Head of caudate nucleus (tissue), 42 donors: Measurements from ENCODE around the gene KLHDC3.
"Not testable (repeated sequence)": the region's sequence is repeated elsewhere in the genome, so short reads cannot be mapped to it uniquely, and the experiment has no call there.

Experiments
- DNase-seq, 42 donors: peaks; one replicate each; pipeline versions ENCODE4 v3.0.0 to v3.0.0-alpha.2; 2020 to 2021; ENCODE audit warnings: mixed read lengths in 7 of 42
- intact Hi-C: fragments of 100-400 bp; cut with DNase I; formaldehyde crosslinking; loops from one replicate; pipeline ENCODE4 v1.15.0; 2022

The KLHDC3 gene

DNA sequence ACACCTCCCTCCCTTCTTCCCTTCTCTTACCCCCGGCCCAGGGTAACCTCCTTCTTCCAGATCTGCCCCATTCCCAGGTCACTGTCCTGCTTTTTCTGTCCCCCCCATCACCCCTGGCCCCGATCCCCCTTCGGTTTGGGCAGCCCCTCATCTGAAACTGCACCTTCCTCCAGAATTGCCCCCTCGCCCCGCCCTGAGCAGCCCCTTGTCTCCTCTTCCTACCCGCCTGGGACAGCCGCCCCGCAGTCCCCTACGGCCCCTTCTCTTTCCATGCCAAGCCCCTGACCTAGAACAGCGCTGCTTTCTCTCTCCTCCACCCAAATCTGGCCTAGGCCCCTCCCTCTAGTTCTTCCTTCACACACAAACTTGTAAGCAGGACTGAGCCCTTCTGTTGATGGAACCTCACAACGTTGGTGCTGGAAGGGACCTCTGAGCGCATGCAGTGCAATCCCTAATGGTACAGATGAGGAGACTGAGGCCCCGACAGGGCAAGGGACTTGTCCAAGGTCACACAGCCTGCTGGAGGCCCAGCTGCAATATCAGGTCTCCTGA is 29.0 kb upstream of the KLHDC3 start:
- DNase-seq = no peak

DNA sequence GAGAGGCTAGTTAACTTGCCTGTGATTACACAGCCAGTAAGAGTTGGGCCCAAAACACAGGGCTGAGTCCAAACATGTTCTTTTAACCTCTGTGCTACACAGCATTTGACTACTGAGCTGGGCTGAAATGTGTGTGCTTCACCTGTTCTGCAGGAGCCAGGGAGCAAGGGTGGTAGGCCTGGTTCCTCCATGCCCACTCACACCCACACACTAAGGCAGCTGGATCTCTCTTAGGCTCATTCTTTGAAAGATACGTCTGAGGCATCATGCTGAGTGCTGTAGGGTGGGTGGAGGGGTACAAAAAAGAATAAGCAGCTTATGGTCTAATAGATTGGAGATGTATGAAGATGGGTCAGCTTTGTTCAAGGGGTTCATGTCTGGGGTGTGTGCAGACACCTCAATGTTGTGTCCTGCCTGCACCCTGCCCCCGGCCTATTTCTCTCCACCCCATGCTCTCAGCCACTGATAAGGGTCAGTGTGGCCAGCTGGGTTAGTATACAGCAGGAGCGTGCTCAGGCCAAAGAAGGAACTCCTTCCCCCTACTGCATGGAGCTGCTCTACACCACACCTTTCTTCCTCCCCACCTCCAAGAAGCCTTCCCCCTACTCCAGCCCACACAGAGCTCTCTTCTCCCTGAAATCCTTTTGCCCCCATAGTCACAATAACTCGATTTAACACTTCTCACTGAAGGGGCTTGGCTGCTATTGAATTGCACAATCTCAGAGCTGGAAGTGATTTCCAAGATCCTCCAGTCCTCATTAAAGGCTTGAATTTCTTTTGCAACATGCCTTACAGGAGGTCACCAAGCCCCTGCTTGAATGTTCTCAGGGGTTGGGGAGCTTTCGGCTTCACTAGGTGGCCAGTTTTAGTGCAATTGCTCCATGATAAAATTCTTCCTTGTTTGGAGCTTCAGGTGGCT is 26.3 kb upstream of the KLHDC3 start:
- intact Hi-C loops = no loop called here
- peak in 14 of 42 donors; percentile 21 to 74 (median 40) for DNase-seq

More for the DNA sequence above, 29.0 kb upstream of the KLHDC3 start:
- intact Hi-C loops = loop anchor here (2.0 kb wide), 1 partner anchor 30 kb away; the partner anchor contains the start of gene KLHDC3

DNA sequence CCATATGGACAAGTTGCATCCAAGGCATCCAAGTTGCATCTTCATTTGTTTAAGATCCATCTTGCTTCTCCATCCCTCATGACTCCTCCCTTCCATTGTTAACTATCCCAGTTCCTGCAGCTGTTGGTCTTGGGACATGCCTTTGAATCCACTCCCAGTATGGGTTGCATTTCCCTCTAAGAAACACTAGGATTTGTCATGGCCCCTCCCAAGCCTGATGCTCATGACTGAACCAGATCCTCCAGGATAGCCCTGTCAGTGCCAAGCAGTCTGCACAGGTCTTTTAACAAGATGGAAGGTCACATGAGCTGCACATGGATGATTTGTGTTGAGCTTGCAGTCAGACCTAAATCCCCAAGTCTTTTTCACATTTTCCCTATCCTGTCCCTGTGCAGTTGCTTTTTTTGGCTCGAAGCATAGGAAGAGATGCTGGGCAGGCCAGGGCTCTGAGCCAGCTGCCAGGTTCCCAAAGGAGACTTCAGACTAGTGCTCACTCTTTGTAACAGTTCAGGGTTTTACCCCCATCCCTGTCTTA is 25.5 kb upstream of the KLHDC3 start:
- intact Hi-C loops = no loop called here
- no peak for DNase-seq

DNA sequence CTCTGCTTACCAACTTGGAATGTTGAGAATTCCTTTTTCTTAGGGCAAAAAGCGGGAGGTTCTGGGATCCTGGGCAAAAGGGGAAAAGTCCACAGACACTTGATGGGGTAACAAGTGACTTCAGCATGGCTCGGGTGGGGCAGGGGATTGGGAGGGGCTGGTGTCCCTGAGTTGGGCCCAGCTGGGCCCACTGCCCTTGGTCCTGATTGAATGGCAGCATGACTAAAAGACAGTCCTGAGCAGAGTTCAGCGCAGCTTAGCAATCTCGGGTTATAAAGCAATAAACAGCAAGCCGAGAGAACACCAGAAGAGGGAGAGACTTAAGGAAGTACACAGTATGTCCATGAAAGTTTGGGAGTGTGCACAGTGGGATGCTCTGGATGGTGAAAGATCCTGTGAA is 24.1 kb upstream of the KLHDC3 start:
- intact Hi-C loops = no loop called here
- DNase-seq = no peak

DNA sequence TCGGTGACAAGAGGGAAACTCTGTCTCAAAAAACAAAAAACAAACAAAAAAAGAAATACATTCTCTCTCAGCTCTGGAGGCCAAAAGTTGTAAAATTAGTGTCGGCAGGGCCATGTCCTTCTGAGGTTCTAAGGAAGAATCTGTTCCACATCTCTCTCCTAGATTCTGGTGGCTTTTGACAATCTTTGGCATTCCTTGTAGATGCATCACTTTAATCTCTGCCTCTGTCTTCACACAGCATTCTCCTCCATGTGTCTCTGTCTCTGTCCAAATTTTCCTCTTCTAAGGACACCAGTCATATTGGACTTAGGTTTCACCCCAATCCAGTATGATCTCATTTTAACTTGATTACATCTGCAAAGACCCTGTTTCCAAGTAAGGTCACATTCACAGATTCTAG is 20.6 kb upstream of the KLHDC3 start:
- no peak for DNase-seq
- intact Hi-C loops = no loop called here

DNA sequence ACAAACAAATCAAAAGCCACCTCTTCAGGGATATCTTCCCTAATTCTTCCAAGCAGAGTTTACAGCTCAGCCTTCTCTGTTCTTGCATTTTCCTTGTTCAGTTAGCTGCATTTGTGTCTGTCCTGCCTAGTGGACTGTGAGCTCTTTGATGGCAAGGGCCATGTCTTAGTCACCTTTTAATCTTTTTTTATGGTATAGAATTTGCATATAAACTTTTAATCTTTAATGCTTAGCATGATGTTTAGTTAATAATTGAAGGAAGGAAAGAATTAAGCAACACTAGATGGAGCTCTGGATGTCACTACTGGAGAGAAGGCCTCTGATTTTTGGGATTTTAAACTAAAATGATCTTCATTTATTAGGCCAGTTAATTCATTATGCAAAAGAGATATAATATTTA is 17.5 kb upstream of the KLHDC3 start:
- DNase-seq = no peak
- intact Hi-C loops = no loop called here

DNA sequence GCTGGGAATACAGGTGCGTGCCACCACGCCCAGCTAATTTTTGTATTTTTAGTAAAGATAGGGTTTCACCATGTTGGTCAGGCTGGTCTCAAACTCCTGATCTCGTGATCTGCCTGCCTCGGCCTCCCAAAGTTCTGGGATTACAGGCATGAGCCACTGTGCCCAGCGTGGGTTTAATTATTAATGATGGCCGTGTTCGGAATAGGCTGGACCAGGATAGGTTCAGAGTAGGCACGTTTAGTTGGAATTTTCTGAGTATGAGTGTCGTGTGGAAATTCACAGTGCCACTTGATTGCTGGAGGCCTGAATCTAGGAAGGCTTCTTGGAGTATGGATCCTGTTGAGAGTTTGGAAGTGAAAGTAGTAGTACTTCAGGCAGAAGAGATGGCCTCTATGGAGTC is 15.8 kb upstream of the KLHDC3 start:
- DNase-seq, intact Hi-C loops: not testable (repeated sequence)

DNA sequence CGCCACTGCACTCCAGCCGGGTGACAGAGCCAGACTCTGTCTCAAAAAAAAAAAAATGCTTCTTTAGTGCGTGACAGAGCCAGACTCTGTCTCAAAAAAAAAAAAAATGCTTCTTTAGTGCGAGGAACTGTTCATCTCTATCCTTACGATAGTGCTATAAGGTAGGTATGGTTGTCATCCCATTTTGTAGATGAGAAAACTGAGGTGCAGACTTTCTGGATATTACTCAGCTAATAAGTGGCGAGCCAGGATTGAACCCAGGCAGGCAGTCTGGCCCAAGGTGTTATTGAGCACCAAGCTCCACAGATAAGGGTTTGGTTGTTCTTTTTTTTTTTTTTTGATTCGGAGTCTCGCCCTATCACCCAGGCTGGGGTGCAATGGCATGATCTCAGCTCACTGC is 12.2 kb upstream of the KLHDC3 start:
- intact Hi-C loops = no loop called here

DNA sequence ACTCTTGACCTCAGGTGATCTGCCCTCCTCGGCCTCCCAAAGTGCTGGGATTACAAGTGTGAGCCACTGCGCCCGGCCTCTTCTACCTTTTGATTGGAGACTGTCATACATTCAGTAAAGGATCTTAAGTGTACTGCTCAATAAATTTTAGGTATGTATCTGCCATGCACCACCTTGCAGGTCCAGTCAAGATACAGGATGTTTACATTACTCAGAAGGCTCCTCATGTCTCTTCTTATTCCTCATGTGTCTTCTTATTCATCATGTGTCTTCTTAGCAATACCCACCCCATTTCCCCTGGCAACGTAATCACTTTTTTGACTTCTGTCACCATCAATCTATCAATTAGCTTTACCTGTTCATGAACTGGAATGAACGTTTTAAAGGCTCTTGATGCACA is 8.2 kb upstream of the KLHDC3 start:
- intact Hi-C loops = no loop called here
- no peak for DNase-seq

More for the DNA sequence above, 12.2 kb upstream of the KLHDC3 start:
- DNase-seq = no peak

DNA sequence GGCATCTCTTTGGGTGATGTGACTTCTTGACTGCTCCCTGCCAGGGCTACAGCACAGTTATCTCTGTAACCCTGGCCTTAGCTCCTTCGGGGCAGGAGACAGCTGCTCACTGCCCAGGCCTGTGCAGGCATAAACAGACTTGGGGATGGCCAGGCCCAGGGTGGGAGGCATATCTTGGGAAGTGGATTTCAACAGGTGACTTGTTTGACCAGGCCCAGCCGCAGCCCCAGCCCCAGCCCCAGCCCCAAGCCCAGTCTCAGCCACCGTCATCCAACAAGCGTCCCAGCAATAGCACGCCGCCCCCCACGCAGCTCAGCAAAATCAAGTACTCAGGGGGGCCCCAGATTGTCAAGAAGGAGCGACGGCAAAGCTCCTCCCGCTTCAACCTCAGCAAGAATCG is 7.8 kb upstream of the KLHDC3 start:
- intact Hi-C loops = no loop called here
- no peak for DNase-seq

DNA sequence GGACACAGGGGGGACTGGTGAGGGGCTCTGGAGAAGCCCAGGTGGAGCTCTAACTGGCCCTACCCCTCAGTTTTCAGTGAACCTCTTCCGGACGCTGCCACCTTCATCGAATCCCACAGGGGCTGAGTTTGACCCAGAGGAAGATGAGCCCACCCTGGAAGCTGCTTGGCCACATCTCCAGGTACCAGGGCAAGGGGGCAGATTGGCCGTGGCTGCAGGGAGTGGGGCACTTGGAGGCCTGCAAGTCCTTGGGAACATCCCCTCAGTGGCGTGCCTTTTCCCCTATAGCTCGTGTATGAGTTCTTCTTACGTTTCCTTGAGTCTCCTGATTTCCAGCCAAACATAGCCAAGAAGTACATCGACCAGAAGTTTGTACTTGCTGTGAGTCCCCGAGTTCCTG is 6.9 kb upstream of the KLHDC3 start:
- intact Hi-C loops = no loop called here
- no peak for DNase-seq

DNA sequence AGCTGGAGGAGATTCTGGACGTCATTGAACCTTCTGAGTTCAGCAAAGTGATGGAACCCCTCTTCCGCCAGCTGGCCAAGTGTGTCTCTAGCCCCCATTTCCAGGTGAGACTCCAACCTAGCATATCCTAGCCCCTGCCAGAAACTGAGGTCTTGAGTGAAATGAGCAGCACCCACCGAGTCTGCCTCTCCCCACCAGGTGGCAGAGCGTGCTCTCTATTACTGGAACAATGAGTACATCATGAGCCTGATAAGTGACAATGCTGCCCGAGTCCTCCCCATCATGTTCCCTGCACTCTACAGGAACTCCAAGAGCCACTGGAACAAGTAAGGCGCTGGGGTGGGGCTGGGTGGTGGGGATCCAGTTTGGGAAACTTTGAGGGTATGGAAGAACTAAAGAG is 4.9 kb upstream of the KLHDC3 start:
- intact Hi-C loops = no loop called here
- peak in 32 of 42 donors; percentile 7 to 73 (median 46) for DNase-seq

DNA sequence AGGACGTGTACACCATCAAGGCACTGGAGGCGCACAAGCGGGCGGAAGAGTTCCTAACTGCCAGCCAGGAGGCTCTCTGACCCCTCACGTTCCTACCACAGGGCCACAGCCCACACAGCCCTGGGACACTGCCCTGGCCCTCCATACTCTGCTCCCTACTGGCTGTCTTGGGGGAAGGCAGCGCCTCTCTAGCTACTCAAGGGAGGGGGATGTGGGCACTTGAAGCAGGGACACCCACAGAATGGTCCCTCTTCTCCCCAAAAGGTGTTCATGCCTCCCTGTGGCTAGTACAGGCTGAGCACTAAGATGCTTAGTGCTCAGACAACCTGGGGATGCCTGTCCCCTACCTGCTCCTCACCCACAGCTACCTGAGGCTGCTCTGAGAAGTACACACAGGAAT is 2.8 kb upstream of the KLHDC3 start:
- intact Hi-C loops = no loop called here

DNA sequence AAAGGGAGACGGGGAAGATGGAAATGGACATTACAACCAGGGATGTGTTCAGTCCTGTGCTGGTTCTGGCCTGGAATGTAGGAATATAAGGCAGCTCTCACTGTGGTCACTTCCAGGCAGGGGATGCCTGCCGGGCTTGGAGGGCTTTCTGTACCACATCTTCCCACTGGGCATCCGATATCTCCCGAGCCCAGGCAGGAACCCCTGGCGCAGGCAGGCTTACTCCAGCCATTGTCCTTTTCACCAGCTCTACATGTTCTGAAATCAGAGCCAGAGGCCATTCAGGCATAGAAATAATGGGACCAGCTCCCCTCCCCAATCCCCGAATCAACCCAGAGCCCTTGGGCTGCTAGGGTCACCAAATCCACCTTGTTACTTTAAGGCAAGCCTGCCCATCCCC is 1.7 kb upstream of the KLHDC3 start:
- intact Hi-C loops = loop anchor here (2.0 kb wide), 1 partner anchor 46 kb away; the partner anchor contains the start of genes KLC4 and MRPL2
- no peak for DNase-seq

More for the DNA sequence above, 2.8 kb upstream of the KLHDC3 start:
- no peak for DNase-seq

DNA sequence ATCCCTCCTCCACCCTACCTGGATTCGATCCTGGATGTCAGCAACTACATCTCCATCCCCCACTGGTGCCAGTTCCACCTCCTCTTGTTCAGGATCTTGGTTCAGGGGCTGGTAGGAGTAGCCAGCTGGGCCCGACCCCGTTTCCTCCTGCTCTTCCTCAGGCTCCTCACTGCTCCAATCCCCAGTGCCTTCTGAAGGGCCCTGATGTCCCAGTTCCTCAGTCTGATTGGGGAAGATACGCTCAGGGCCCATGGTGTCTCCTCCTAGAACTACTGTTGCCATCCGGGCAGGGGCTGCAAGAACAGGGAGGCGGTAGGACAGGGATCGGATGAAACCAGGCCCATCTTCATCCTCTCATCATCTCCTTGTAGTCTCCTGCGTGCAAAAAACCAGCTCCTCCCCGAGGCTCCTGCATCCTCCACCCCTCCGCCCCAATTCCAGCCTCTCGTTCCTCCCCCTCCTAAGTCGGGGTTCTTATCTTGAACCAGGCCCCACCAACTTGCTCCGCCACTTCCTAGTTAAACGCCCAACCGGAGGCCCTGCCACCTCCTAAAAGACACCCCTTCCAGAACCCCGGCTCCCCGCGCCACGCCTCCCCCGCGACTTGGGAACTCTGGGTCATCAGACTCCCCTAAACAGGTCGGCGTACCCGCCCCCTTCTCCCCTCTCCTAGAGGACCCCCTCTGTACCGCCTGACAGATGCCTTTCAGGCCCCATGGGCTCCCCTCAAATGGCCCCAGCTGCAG is 779 bp upstream of the KLHDC3 start:
- DNase-seq = peak in 9 of 42 donors; percentile 6 to 67 (median 16)
- intact Hi-C loops = loop anchor here (2.0 kb wide), 1 partner anchor 46 kb away; the partner anchor contains the start of genes KLC4 and MRPL2

DNA sequence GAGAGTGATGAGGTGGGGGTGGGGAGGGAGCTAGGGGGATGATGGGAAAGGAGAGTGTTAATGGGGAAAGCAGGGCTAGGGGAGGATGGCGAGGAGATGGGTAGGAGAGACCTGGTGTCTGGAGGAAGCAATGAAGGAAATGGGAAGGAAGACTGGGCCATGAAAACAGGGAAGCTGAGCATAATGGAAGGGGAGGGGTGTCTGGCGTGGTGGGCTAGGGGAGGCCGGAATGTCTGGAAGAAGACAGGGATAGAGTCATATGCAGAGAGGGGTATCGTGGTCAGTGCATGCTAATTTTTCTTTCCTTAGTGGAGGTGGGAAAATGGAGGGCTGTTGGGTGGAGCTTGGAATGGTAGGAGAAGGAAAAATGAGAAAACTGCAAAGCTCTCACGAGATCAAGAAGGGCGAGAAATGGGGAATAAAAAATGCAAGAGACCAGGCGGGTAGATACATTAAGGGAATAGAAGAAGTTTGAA is 423 bp downstream of the KLHDC3 start:
- intact Hi-C loops = loop anchor here (2.0 kb wide), 1 partner anchor 30 kb away; the partner anchor contains the start of gene PPP2R5D
- no peak for DNase-seq

DNA sequence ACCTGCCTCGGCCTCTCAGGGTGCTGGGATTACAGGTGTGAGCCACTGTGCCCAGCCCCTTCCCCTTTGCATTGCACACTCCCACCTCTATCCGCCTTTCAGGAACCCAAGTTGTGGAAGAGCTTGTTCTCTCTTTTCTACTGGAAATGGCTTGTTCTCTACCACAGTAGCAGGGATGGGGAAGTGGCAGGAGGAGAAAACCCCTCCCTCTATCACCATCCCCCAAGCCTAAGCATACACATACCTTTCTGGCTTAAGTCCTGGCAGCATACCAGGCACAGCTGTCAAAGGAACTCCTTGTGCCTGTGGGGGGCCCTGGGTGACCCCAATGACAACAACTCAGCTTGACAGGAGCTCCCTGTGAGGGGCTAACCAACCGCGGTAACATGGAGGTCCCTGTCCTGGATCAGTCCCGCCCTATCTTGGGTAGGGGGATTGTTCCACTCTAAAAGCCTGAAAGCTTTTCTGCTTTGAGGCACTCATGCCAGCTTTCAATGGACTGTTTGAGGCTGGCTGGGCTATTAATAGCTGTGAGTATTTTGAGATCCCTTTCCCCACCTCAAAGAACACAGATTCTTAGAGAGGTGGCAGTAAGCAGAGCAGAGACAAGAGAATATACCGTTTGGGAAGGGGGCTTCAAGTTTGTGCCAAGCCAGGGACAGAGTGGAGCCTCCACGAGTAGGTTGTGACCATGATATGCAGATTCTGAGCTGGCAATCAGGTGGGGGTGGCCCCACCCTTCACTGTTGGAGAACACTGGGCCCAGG is 2.3 kb downstream of the KLHDC3 start:
- DNase-seq = no peak
- intact Hi-C loops = no loop called here

DNA sequence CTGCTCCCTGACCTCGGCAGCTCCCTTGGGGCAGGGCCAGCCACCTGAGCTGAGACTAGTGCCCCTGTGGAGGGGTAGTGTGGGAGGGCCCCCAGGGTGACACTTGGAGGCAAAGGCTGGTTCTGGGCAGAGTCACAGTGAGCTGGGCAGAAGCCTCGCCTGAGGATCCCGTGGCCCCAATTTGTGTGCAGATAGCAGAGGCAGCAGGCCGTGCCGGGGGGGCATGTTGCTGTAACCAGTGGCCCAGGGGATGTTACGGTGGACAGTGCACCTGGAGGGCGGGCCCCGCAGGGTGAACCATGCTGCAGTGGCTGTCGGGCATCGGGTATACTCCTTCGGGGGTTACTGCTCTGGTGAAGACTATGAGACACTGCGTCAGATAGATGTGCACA is 2.9 kb downstream of the KLHDC3 start:
- intact Hi-C loops = no loop called here

DNA sequence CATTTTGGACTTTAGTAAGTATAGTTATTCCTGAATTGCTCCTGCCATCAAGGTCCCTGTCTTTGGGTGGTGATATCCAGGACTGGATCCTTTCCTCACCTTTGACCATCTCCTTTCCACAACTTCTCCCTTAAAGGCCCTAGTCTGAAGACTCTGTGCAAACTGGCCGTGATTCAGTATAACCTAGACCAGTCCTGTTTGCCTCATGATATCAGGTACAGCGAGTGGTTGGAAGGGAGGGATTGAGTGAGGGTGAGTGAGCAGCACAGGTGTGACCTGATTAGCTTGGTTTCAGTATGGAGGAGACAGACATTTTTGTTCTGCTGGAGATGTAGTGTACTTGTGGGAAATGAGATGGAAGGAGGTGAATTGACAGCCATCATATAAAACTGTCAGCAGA is 5.1 kb downstream of the KLHDC3 start:
- intact Hi-C loops = no loop called here
- DNase-seq = no peak

More for the DNA sequence above, 2.9 kb downstream of the KLHDC3 start:
- no peak for DNase-seq
